Endothelial cell (in vitro differentiated cells): ENCODE results near the gene C1orf105. TPM values are rescaled to one million over a fixed set of nuclear protein-coding genes. Genes with fewer than 3 reads are reported as not detected.

Experiments
- DNase-seq: peaks from one replicate; pipeline ENCODE4 v3.0.0; 2021; ENCODE audit warnings: low spot score
- H3K27ac Mint-ChIP-seq: one replicate; pipeline ENCODE4 v1.8.0; 2021; ENCODE audit warnings: mixed read lengths, inconsistent platforms; ENCODE audit not compliant: unreplicated experiment
- H3K27me3 Mint-ChIP-seq: one replicate; pipeline ENCODE4 v1.8.0; 2021; ENCODE audit warnings: mild to moderate bottlenecking, moderate library complexity, mixed read lengths, inconsistent platforms; ENCODE audit not compliant: unreplicated experiment
- H3K36me3 Mint-ChIP-seq: one replicate; pipeline ENCODE4 v1.8.0; 2021; ENCODE audit warnings: mild to moderate bottlenecking, low read depth, mixed read lengths, inconsistent platforms; ENCODE audit not compliant: unreplicated experiment
- H3K4me1 Mint-ChIP-seq: one replicate; pipeline ENCODE4 v1.8.0; 2021; ENCODE audit warnings: mild to moderate bottlenecking, mixed read lengths, inconsistent platforms; ENCODE audit not compliant: unreplicated experiment
- H3K4me3 Mint-ChIP-seq: one replicate; pipeline ENCODE4 v1.8.0; 2021; ENCODE audit warnings: mild to moderate bottlenecking, mixed read lengths, inconsistent platforms; ENCODE audit not compliant: unreplicated experiment
- H3K9me3 Mint-ChIP-seq: one replicate; pipeline ENCODE4 v1.8.0; 2021; ENCODE audit warnings: mixed read lengths, inconsistent platforms; ENCODE audit not compliant: unreplicated experiment
- total RNA-seq: library from RNA; stranded (reverse); fragmentation: NEBNext Ultra II Directional; extraction: Animal tissue kit (Norgen Biotek cat#: 25700); gene quantifications from one replicate; pipeline ENCODE4 v1.2.1, GENCODE V29; 2021; ENCODE audit not compliant: unreplicated experiment
- TF ChIP-seq, protein P1 (sequence below): fragments of 200-600 bp; sonication (generic); IDR thresholded peaks from one replicate; pipeline ENCODE4 v1.5.0; 2021; ENCODE audit warnings: antibody characterized with exemption; ENCODE audit not compliant: unreplicated experiment

Gene C1orf105
- total RNA-seq, 1 donor from 2014 or later = 0.85 TPM

DNA sequence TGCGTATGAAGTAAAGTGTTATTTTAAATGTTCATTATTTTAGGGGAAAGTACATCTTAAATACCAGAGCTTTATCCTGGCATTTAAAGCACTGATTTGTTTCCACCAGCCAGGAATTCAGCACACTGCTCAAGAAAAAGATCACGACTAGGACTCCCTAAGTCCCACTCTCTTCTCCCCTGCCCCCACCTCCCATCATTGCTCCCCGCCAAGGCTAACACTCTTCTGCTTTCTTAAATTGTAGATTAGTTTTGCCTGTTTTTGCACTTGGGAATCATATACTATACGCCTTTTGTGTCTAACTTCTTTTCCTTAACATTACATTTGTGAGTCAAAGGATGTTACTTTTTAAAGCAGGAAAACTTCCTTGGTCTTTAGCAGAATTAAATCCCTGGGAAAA is 37.5 kb upstream of the C1orf105 start:
- Mint-ChIP-seq H3K36me3 (peaks cover 5% of the 10 kb centered on the region), H3K9me3 (no peaks in the 10 kb centered on the region), H3K4me3 (no peak overlapping the region), H3K4me1 (peaks cover 44% of the 10 kb centered on the region), H3K27me3 (no peaks in the 10 kb centered on the region), H3K27ac (peak overlapping the region; percentile 97)
- TF ChIP-seq, protein P1, sequence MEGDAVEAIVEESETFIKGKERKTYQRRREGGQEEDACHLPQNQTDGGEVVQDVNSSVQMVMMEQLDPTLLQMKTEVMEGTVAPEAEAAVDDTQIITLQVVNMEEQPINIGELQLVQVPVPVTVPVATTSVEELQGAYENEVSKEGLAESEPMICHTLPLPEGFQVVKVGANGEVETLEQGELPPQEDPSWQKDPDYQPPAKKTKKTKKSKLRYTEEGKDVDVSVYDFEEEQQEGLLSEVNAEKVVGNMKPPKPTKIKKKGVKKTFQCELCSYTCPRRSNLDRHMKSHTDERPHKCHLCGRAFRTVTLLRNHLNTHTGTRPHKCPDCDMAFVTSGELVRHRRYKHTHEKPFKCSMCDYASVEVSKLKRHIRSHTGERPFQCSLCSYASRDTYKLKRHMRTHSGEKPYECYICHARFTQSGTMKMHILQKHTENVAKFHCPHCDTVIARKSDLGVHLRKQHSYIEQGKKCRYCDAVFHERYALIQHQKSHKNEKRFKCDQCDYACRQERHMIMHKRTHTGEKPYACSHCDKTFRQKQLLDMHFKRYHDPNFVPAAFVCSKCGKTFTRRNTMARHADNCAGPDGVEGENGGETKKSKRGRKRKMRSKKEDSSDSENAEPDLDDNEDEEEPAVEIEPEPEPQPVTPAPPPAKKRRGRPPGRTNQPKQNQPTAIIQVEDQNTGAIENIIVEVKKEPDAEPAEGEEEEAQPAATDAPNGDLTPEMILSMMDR = no peak
- no peak for DNase-seq

DNA sequence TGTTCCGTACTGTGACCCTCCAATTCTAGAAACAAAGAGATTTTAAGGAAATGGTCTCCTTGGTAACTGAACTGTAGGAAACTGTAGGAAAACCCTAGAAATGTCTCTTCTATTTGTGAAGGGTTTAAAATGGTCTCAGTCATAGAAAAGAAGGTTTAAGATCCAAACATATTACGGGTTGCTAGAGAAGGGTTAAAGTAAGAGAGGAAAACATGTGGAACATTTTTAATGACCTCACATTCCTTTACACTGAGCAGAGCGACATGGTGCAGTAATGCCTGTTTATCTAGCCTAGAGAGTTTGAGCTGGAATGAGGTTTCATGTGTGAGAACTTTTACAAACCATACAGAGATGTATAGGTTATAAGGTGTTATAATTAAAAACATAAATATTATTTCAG is 36.9 kb upstream of the C1orf105 start:
- H3K27ac Mint-ChIP-seq = peak overlapping the region; percentile 97
- H3K4me3 Mint-ChIP-seq = no peak overlapping the region
- TF ChIP-seq, protein P1 = no peak
- no peak for DNase-seq
- H3K4me1 Mint-ChIP-seq = peaks cover 44% of the 10 kb centered on the region
- no peaks in the 10 kb centered on the region for H3K27me3 Mint-ChIP-seq
- H3K9me3 Mint-ChIP-seq = no peaks in the 10 kb centered on the region
- peaks cover 5% of the 10 kb centered on the region for H3K36me3 Mint-ChIP-seq

GRCh38 chr1:172384656-172385055 is 35.8 kb upstream of the C1orf105 start:
- Mint-ChIP-seq H3K4me1 (peaks cover 44% of the 10 kb centered on the region), H3K4me3 (no peak overlapping the region), H3K27ac (peak overlapping the region; percentile 13), H3K9me3 (no peaks in the 10 kb centered on the region), H3K36me3 (peaks cover 8% of the 10 kb centered on the region), H3K27me3 (no peaks in the 10 kb centered on the region)
- TF ChIP-seq, protein P1 = no peak
- no peak for DNase-seq

DNA sequence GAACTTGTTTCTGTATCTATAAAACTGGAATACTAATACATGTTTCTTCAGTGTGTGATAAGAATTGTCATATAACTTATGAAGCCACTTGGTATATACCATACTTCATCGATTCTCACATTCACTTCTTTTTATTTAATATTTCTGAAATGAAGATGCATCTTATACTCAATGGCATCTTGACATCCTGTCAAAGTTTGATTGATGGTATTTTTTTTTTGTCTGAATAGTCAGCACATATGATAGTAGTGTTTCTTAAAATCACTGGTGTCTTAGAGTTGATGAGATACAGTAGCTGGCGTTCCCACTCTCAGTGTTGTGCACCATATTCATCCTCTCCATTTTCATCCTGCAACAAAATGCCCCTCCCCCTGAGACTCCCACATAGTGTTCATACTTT is 34.4 kb upstream of the C1orf105 start:
- peaks cover 8% of the 10 kb centered on the region for H3K36me3 Mint-ChIP-seq
- H3K27ac Mint-ChIP-seq = no peak overlapping the region
- H3K9me3 Mint-ChIP-seq = no peaks in the 10 kb centered on the region
- no peaks in the 10 kb centered on the region for H3K27me3 Mint-ChIP-seq
- TF ChIP-seq, protein P1 = no peak
- DNase-seq = no peak
- H3K4me1 Mint-ChIP-seq = peaks cover 44% of the 10 kb centered on the region
- H3K4me3 Mint-ChIP-seq = no peak overlapping the region

- peaks cover 8% of the 10 kb centered on the region for H3K36me3 Mint-ChIP-seq
- no peak overlapping the region for H3K27ac Mint-ChIP-seq
- TF ChIP-seq, protein P1 = no peak
- DNase-seq = no peak
- no peak overlapping the region for H3K4me3 Mint-ChIP-seq
- H3K4me1 Mint-ChIP-seq = peaks cover 32% of the 10 kb centered on the region
- no peaks in the 10 kb centered on the region for H3K27me3 Mint-ChIP-seq
- H3K9me3 Mint-ChIP-seq = no peaks in the 10 kb centered on the region
Measured at GRCh38 chr1:172388490-172388889, 32.0 kb upstream of the C1orf105 start.
